KOPT-K1 (cell line): Measurements from ENCODE around the gene AP1B1.
"Not testable (repeated sequence)": the region's sequence is repeated elsewhere in the genome, so short reads cannot be mapped to it uniquely, and the experiment has no call there.

Experiments
- H3K27ac ChIP-seq: fragments of 200-600 bp; sonication (generic); 2 replicates; pipeline ENCODE4 v1.5.1; 2016; ENCODE audit warnings: antibody characterized with exemption, mild to moderate bottlenecking, low read depth, low read length; ENCODE audit not compliant: poor library complexity, severe bottlenecking
- H3K36me3 ChIP-seq: fragments of 200-600 bp; sonication (generic); 2 replicates; pipeline ENCODE4 v1.5.1; 2017; ENCODE audit warnings: antibody characterized with exemption, mild to moderate bottlenecking, low read length, moderate library complexity; ENCODE audit not compliant: insufficient read depth
- H3K9me3 ChIP-seq: fragments of 200-600 bp; sonication (generic); 2 replicates; pipeline ENCODE4 v1.5.1; 2017; ENCODE audit warnings: antibody characterized with exemption, low read length, mild to moderate bottlenecking; ENCODE audit not compliant: insufficient read depth, poor library complexity, severe bottlenecking

Gene AP1B1

DNA sequence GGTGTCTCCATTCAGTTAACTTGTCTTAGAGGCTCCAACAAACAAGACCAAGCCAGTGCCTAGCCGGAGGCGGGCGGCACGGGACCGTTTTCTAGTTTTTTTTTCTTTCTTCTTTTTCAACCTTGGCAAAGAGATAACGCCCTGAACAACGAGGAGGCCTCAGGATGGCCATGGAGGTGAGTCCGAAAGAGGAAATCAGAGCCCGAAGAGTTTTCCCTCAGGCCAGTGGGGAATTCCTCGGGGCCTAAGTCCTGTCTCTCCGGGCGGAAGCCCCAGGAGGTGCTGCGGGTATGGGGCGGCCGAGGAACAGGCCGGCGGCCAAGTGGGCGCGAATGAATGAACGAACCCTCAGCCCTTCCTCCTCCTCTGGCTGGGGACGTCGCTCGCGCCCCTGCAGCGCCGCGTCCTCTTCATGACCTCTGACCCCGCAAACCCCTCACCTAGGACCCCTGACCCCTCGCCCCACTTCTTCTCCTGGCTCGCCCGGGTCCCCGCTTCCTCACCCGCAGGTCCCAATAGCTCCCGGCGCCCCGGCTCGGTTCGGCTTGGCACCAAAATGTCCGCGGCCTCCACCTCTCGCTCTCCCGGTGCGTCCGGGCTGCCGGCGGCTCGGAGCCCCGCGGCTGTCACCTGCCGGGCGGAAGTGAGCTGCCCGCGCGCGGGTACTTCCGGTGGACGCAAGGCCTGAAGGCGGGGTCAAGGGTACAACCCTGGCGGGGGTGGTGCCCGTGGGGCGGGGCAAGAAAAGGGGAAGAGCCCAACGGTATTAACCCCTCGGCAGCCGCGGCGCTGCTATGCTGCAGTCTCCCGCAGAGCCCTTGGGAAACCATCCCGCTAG, at the start of gene AP1B1:
AP1B1 (minus strand) TSS at position 650 of the 838 bp plus-strand sequence. CDS start 21,327 bp downstream, outside the sequence.
- peaks cover 32% of the 10 kb centered on the region; the same call in 1 of the 2 replicates for H3K36me3 ChIP-seq
- H3K27ac ChIP-seq = peak within 1 kb of the TSS; percentile 69
- no peaks in the 10 kb centered on the region for H3K9me3 ChIP-seq

GRCh38 chr22:29435236-29436136, 47.1 kb upstream of the AP1B1 start:
- Histone ChIP-seq H3K27ac (no peak overlapping the region), H3K9me3 (no peaks in the 10 kb centered on the region), H3K36me3 (no peaks in the 10 kb centered on the region)

GRCh38 chr22:29434288-29434687, 45.9 kb upstream of the AP1B1 start:
- no peaks in the 10 kb centered on the region for H3K9me3 ChIP-seq
- no peaks in the 10 kb centered on the region for H3K36me3 ChIP-seq
- H3K27ac ChIP-seq = no peak overlapping the region

GRCh38 chr22:29433856-29434255, 45.5 kb upstream of the AP1B1 start:
- Histone ChIP-seq H3K36me3 (no peaks in the 10 kb centered on the region), H3K9me3 (no peaks in the 10 kb centered on the region)

GRCh38 chr22:29431986-29432385, 43.6 kb upstream of the AP1B1 start:
- Histone ChIP-seq H3K27ac (no peak overlapping the region), H3K9me3 (no peaks in the 10 kb centered on the region), H3K36me3 (no peaks in the 10 kb centered on the region)

More at GRCh38 chr22:29433856-29434255, 45.5 kb upstream of the AP1B1 start:
- no peak overlapping the region for H3K27ac ChIP-seq

DNA sequence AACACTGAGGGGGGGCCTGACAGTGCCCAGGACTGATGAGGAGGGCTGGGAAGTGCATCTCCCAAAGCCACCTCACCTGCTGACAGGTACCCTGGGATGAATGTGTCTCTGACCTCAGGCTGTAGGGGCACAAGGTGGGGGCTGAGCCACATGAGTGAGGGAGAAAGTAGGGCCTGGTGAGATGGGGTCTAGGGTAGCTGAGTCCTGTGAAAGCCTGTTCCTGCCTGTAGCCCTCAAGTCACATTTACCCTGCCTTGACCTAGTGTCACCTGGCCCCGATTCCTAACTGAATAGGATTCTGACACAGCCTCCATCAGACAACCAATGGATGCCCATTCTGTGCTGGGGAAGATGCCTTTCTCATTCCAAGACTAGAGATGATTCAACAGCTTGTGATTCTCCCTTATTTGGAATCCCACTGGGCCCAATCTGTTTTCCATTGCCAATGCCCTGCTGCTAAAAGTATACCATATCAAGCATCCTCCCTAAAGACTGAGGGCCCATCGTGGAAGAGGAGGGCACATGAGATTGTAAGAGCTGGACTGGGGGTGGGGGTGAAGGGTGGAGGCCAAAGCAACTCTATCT, 38.9 kb upstream of the AP1B1 start:
- H3K9me3 ChIP-seq = no peaks in the 10 kb centered on the region
- H3K27ac ChIP-seq = no peak overlapping the region
- H3K36me3 ChIP-seq = no peaks in the 10 kb centered on the region

DNA sequence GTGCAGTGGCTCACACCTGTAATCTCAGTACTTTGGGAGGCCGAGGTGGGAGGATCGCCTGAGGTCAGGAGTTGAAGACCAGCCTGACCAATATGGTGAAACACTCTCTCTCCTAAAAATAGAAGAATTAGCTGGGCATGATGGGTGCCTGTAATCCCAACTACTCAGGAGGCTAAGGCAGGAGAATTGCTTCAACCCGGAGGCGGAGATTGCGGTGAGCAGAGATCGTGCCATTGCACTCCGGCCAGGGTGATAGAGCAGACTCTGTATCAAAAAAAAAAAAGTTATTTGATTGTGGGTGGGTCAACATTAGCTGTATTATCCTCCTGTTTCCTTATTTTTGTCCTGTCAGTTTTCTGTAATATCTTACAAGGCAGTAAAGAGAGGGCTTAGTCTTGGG, 38.1 kb upstream of the AP1B1 start:
- Histone ChIP-seq H3K27ac (no peak overlapping the region), H3K9me3 (no peaks in the 10 kb centered on the region), H3K36me3 (no peaks in the 10 kb centered on the region)

DNA sequence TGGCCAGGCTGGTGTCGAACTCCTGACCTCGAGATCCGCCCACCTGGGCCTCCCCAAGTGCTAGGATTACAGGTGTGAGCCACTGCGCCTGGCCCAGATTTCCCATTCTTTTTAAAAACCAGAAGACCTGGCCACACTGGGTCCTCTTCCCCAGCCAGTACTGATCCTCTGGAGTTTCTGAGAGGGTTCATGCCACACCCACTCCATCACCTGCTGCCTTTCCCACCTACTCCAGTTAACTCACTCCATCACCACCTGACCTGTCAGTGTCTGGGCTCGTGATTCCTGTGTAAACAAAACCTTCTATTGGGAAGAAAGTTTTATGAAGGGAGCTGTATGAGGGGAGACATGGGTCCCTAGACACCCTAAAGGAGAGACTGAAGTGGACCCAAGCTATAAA, 30.3 kb upstream of the AP1B1 start:
- not testable (repeated sequence) for H3K36me3 ChIP-seq, H3K9me3 ChIP-seq, H3K27ac ChIP-seq

DNA sequence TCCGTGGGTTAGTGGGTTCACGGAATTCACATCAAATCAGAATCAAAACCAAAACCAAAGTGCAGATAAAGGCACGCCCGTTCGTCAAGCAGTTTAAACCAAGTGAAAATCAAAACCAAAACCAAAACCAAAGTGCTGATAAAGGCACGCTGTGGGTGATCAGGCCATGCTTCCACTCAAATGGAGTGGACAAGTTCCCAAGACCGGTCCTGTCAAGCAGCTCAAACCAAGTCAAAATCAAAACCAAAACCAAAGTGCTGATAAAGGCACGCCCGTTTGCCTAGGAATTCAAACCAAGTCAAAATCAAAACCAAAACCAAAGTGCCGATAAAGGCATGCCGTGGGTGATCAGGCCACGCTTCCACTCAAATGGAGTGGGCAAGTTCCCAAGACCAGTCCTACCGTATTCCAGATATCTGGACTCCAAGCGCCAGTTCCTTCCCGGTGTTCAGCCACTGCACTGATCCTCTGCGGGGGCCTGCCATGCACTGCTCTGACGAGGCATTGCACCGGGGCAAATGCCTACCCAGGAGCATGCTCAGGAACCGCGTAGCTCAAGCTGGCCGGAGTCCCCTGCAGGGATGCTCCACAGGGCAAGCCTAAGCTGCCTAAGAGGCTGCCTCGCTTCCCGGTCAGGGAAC, 26.7 kb upstream of the AP1B1 start:
- H3K9me3 ChIP-seq, H3K36me3 ChIP-seq: not testable (repeated sequence)
- peak overlapping the region; percentile 97 for H3K27ac ChIP-seq

- H3K27ac ChIP-seq, H3K36me3 ChIP-seq, H3K9me3 ChIP-seq: not testable (repeated sequence)
Measured at GRCh38 chr22:29412772-29413171, 24.4 kb upstream of the AP1B1 start.

GRCh38 chr22:29411569-29412211, 23.3 kb upstream of the AP1B1 start:
- not testable (repeated sequence) for H3K27ac ChIP-seq, H3K9me3 ChIP-seq, H3K36me3 ChIP-seq

GRCh38 chr22:29408940-29409339, 20.6 kb upstream of the AP1B1 start:
- no peaks in the 10 kb centered on the region for H3K9me3 ChIP-seq

GRCh38 chr22:29401538-29401937, 13.2 kb upstream of the AP1B1 start:
- H3K27ac ChIP-seq, H3K9me3 ChIP-seq, H3K36me3 ChIP-seq: not testable (repeated sequence)

More at GRCh38 chr22:29408940-29409339, 20.6 kb upstream of the AP1B1 start:
- no peak overlapping the region for H3K27ac ChIP-seq
- H3K36me3 ChIP-seq = no peaks in the 10 kb centered on the region

- H3K9me3 ChIP-seq = no peaks in the 10 kb centered on the region
- no peaks in the 10 kb centered on the region for H3K36me3 ChIP-seq
- no peak overlapping the region for H3K27ac ChIP-seq
Measured at GRCh38 chr22:29400576-29400975, 12.2 kb upstream of the AP1B1 start.
